ENCODE data around the gene TLE3. TPM values are rescaled to one million over a fixed set of nuclear protein-coding genes. Genes with fewer than 3 reads are reported as not detected.

The TLE3 gene
- polyA plus RNA-seq, 3 donors: 12.8 to 117 (median 23.6) TPM

DNA sequence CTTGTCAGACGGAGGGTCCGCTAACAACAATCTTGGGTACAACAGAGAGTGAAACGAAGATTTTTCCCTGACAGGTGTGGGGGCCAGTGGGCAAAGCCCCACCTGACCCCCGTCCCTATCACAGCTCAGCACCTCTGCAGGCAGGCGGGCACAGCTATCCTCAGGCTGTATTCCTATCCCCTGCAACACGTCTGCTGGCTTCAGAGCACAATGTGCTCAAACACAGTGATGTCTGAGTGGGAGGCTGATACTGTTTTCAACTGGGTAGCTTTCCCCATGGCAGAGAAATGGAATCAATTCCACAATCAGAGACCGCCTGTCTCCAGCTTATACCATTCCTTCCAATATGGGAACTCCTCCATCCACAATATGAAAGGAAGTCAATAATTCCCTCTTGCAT lies 28.0 kb downstream of the TLE3 start:
- H3K36me3 Mint-ChIP-seq: peaks cover 93 to 98% of the 10 kb centered on the region in 2 donors
- H3K27ac ChIP-seq (ENCODE audit: low read depth in 1 of 2, low read length in 2 of 2): no peak overlapping the region
- peaks cover 7% of the 10 kb centered on the region for H3K4me1 Mint-ChIP-seq
- no peak for DNase-seq
- WGBS (ENCODE audit: insufficient coverage): 100% methylated on average over 1 of the region's 7 CpGs
- TF ChIP-seq, protein P1, sequence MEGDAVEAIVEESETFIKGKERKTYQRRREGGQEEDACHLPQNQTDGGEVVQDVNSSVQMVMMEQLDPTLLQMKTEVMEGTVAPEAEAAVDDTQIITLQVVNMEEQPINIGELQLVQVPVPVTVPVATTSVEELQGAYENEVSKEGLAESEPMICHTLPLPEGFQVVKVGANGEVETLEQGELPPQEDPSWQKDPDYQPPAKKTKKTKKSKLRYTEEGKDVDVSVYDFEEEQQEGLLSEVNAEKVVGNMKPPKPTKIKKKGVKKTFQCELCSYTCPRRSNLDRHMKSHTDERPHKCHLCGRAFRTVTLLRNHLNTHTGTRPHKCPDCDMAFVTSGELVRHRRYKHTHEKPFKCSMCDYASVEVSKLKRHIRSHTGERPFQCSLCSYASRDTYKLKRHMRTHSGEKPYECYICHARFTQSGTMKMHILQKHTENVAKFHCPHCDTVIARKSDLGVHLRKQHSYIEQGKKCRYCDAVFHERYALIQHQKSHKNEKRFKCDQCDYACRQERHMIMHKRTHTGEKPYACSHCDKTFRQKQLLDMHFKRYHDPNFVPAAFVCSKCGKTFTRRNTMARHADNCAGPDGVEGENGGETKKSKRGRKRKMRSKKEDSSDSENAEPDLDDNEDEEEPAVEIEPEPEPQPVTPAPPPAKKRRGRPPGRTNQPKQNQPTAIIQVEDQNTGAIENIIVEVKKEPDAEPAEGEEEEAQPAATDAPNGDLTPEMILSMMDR (IDR thresholded peaks at IDR 0.05): no peak
- H3K4me2 ChIP-seq (replicated peaks; ENCODE audit: extremely low read depth, low read length, poor library complexity, severe bottlenecking): no peak overlapping the region
- peaks cover 0 to 1% (median 0%) of the 10 kb centered on the region in 7 donors for H3K9me3 Mint-ChIP-seq
- H3K4me1 ChIP-seq (ENCODE audit: control insufficient read depth in 1 of 2, insufficient read depth in 2 of 2, low read length in 2 of 2): no peaks in the 10 kb centered on the region
- no peak overlapping the region for H3K4me3 Mint-ChIP-seq
- H3K27ac Mint-ChIP-seq: peak overlapping the region in 1 of 7 donors; percentile 21
- no peaks in the 10 kb centered on the region for H3K9me3 ChIP-seq (replicated peaks in 1 of 2; ENCODE audit: control insufficient read depth in 1 of 2, insufficient read depth in 1 of 2, low read length in 2 of 2)
- peaks cover 96 to 100% of the 10 kb centered on the region in 2 donors for H3K36me3 ChIP-seq (replicated peaks in 1 of 2; ENCODE audit: control insufficient read depth in 1 of 2, insufficient read depth in 2 of 2, low read length in 2 of 2)
- H3K9ac ChIP-seq (ENCODE audit: insufficient read depth, low read length, poor library complexity, severe bottlenecking): no peak overlapping the region
- no peak overlapping the region for H3K4me3 ChIP-seq (replicated peaks in 1 of 3; ENCODE audit: low read depth in 2 of 3, low read length in 3 of 3)
- no peaks in the 10 kb centered on the region for H3K27me3 ChIP-seq (ENCODE audit: control insufficient read depth in 2 of 2, insufficient read depth in 2 of 2, low read length in 2 of 2)
- H3K79me2 ChIP-seq (ENCODE audit: insufficient read depth, low read length): no peaks in the 10 kb centered on the region
- H4K20me1 ChIP-seq (ENCODE audit: insufficient read depth, low read length): peaks cover 100% of the 10 kb centered on the region
- H3K27me3 Mint-ChIP-seq (ENCODE audit: low read depth in 3 of 3): peaks cover 0 to 1% (median 0%) of the 10 kb centered on the region in 3 donors
- intact Hi-C loops (cut with micrococcal nuclease): loop anchor here in 1 of 2 donors (10.0 kb wide), 1 partner anchor 595 kb away; no protein-coding TSS in a partner anchor
- no peak overlapping the region for H2AFZ ChIP-seq (ENCODE audit: insufficient read depth, low read depth, low read length, poor library complexity, severe bottlenecking)

DNA sequence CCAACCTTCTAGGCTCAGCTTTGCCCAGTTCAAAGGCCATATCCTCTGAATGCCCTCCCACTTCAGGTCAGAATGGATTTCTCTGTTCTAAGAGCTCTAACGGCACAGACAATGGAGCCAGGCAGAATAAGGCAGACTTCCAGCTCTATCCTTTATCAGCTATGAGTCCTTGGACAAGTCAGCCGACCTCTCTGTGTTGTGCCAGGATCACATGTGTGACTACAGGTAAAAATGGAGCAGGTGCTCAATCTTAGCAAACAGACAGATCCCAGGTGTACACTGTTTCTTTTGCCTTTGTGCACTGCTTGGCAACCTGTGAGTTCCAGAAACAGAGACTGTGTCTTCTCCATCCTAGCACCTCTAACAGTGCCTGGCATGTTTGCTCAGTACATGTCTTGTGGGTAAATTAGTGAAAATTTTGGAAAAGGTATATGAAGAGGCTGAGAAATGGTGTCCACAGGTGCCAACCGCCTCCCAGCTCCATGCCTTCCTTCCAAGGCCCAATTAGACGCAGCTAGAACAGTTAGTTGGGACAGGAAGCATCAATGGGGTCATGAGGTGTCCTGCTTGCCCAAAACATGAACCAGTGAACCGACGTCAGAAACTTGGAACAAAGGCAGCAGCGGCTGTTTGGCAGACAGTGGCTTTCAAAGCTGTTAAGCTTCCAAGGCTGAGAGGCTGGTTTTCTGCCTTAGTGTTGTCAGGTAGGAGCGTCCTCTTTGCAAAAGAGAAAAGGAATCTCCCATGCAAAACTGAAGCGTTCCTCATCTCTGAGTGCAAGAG lies 28.7 kb downstream of the TLE3 start:
- no peak overlapping the region for H2AFZ ChIP-seq (ENCODE audit: insufficient read depth, low read depth, low read length, poor library complexity, severe bottlenecking)
- Mint-ChIP-seq H3K36me3 (peaks cover 90 to 98% of the 10 kb centered on the region in 2 donors), H3K4me1 (peaks cover 7% of the 10 kb centered on the region), H3K4me3 (no peak overlapping the region), H3K27me3 (ENCODE audit: low read depth in 3 of 3) (peaks cover 0 to 2% (median 0%) of the 10 kb centered on the region in 3 donors), H3K9me3 (peaks cover 0 to under 1% (median 0%) of the 10 kb centered on the region in 7 donors), H3K27ac (peak overlapping the region in 1 of 7 donors; percentile 4)
- H3K9ac ChIP-seq (ENCODE audit: insufficient read depth, low read length, poor library complexity, severe bottlenecking): no peak overlapping the region
- H3K27me3 ChIP-seq (ENCODE audit: control insufficient read depth in 2 of 2, insufficient read depth in 2 of 2, low read length in 2 of 2): no peaks in the 10 kb centered on the region
- intact Hi-C loops (cut with micrococcal nuclease): loop anchor here in 1 of 2 donors (10.0 kb wide), 1 partner anchor 594 kb away; no protein-coding TSS in a partner anchor
- no peak overlapping the region for H3K27ac ChIP-seq (ENCODE audit: low read depth in 1 of 2, low read length in 2 of 2)
- H3K4me3 ChIP-seq (replicated peaks in 1 of 3; ENCODE audit: low read depth in 2 of 3, low read length in 3 of 3): no peak overlapping the region
- H3K79me2 ChIP-seq (ENCODE audit: insufficient read depth, low read length): no peaks in the 10 kb centered on the region
- 100% methylated on average over 7 of the region's 9 CpGs for whole genome bisulfite sequencing (ENCODE audit: insufficient coverage)
- H4K20me1 ChIP-seq (ENCODE audit: insufficient read depth, low read length): peaks cover 100% of the 10 kb centered on the region
- peaks cover 96 to 100% of the 10 kb centered on the region in 2 donors for H3K36me3 ChIP-seq (replicated peaks in 1 of 2; ENCODE audit: control insufficient read depth in 1 of 2, insufficient read depth in 2 of 2, low read length in 2 of 2)
- DNase-seq: no peak
- no peak overlapping the region for H3K4me2 ChIP-seq (replicated peaks; ENCODE audit: extremely low read depth, low read length, poor library complexity, severe bottlenecking)
- H3K4me1 ChIP-seq (ENCODE audit: control insufficient read depth in 1 of 2, insufficient read depth in 2 of 2, low read length in 2 of 2): no peaks in the 10 kb centered on the region
- no peaks in the 10 kb centered on the region for H3K9me3 ChIP-seq (replicated peaks in 1 of 2; ENCODE audit: control insufficient read depth in 1 of 2, insufficient read depth in 1 of 2, low read length in 2 of 2)
- TF ChIP-seq, protein P1 (IDR thresholded peaks at IDR 0.05): no peak
